ENCODE results near the gene RNH1. TPM values are rescaled to one million over a fixed set of nuclear protein-coding genes. Genes with fewer than 3 reads are reported as not detected.
A peak's percentile ranks its signal among the peaks of the same experiment; 100 is the strongest.

Gene RNH1
- total RNA-seq, 4 donors from 2014 or later = 151 to 309 (median 198) TPM

DNA sequence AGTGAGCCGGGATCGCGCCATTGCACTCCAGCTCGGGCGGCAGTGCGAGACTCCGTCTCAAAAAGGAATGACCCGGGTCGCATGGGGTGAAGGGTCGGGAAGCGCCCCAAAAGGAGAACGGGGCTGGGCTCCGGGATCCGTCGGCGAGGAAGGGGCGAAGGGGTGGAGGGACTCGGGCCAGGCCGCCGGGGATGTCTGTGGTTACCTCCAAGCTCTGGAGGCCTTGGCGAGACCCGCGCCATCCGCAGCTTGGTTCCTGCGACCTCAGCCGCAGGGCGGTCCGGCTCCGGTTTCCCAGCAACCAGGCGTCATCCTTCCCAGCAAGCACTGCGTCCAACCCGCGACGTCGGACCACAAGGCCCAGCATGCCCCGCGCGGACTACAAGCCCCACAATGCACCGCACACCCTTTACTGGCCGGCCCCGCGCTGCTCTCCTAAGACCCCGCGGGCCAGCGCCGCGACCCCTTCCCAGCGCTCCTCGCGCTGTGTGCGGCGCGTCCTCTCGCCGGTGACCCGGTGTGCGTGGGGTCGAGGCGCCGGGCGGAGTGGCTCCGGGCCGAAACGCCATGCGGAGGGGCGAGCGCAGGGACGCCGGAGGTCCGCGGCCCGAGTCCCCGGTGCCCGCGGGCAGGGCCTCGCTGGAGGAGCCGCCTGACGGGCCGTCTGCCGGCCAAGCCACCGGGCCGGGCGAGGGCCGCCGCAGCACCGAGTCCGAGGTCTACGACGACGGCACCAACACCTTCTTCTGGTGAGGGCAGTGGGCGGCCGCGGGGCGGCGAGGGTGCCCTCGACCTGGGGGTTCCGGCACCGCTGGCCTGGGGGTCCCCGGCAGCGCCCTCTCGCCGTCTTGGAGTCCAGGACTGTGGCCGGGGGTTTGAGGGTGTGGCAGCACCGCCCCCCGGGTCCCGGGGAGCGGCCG is 56.9 kb downstream of the RNH1 start, which contains the start of gene PTDSS2:
TSS of gene PTDSS2 (plus strand) at position 391 of the 920 bp plus-strand sequence. CDS start at position 568, 177 bp downstream.
- Histone ChIP-seq H3K27ac (peak within 1 kb of the TSS; percentile 92 to 98 (median 95)), H3K27me3 (no peaks in the 10 kb centered on the region), H3K4me1 (peaks cover 19 to 51% (median 35%) of the 10 kb centered on the region in 4 donors), H3K9me3 (no peaks in the 10 kb centered on the region), H3K4me3 (peak within 1 kb of the TSS; percentile 76 to 99 (median 94)), H3K36me3 (no peaks in the 10 kb centered on the region)
- intact Hi-C loops (cut with DNase I; ENCODE audit: low total_unique reads) (loop anchor here (10.0 kb wide), 2 partner anchors 55 to 75 kb away; partner anchors contain the start of gene RNH1), in situ Hi-C loops (cut with MboI; ENCODE audit: low pct_ligation_motif_present in 1 of 4, low pct_unique_long_range_greater_than_20kb in 1 of 4, low sequenced_read_pairs in 3 of 4) (loop anchor here in 1 of 4 donors (10.0 kb wide), 1 partner anchor 45 kb away; no protein-coding TSS in a partner anchor)
- WGBS, 2 donors (ENCODE audit: low coverage in 1 of 2) = 1% methylated on average over 59 of the region's 108 CpGs; no CpG with 5 or more reads in 1 of the 2 donors
- TF ChIP-seq POLR2AphosphoS5 (IDR thresholded peaks at IDR 0.05) = peak; percentile 91 to 92 (median 91)
- peak; percentile 75 for TF ChIP-seq POLR2A (IDR thresholded peaks at IDR 0.05)
- no peak for TF ChIP-seq EP300 (IDR thresholded peaks at IDR 0.05; ENCODE audit: low read depth)
- no peak for TF ChIP-seq CTCF (IDR thresholded peaks at IDR 0.05)
- DNase-seq = peak; percentile 97

GRCh38 chr11:447923-448731 is 58.9 kb downstream of the RNH1 start:
- intact Hi-C loops (cut with DNase I; ENCODE audit: low total_unique reads) (loop anchor here (10.0 kb wide), 1 partner anchor 73 kb away; no protein-coding TSS in a partner anchor), in situ Hi-C loops (cut with MboI; ENCODE audit: low pct_ligation_motif_present in 1 of 4, low pct_unique_long_range_greater_than_20kb in 1 of 4, low sequenced_read_pairs in 3 of 4) (no loop called here)
- peak; percentile 97 for DNase-seq
- Histone ChIP-seq H3K27ac (peak overlapping the region; percentile 92 to 98 (median 95)), H3K27me3 (no peaks in the 10 kb centered on the region), H3K4me3 (peak overlapping the region; percentile 36 to 73 (median 57)), H3K9me3 (no peaks in the 10 kb centered on the region), H3K4me1 (peaks cover 25 to 68% (median 54%) of the 10 kb centered on the region in 4 donors), H3K36me3 (no peaks in the 10 kb centered on the region)
- 3% methylated on average over 8 to 36 of the region's 55 CpGs for WGBS, 2 donors (ENCODE audit: low coverage in 1 of 2)
- peak; percentile 76 to 98 (median 86) for TF ChIP-seq CTCF (IDR thresholded peaks at IDR 0.05)
- TF ChIP-seq POLR2AphosphoS5 (IDR thresholded peaks at IDR 0.05) = peak; percentile 89 to 93 (median 92)
- TF ChIP-seq POLR2A (IDR thresholded peaks at IDR 0.05) = peak; percentile 76
- TF ChIP-seq EP300 (IDR thresholded peaks at IDR 0.05; ENCODE audit: low read depth) = peak; percentile 7

GRCh38 chr11:446891-447290 is 60.2 kb downstream of the RNH1 start:
- WGBS, 2 donors (ENCODE audit: low coverage in 1 of 2) = 55 to 69% methylated on average over 3 to 7 of the region's 7 CpGs
- Histone ChIP-seq H3K36me3 (no peaks in the 10 kb centered on the region), H3K4me1 (peaks cover 25 to 75% (median 58%) of the 10 kb centered on the region in 4 donors), H3K9me3 (no peaks in the 10 kb centered on the region), H3K27ac (peak overlapping the region; percentile 80 to 98 (median 95)), H3K4me3 (no peak overlapping the region), H3K27me3 (peaks cover 9% of the 10 kb centered on the region)
- no peak for TF ChIP-seq POLR2A (IDR thresholded peaks at IDR 0.05)
- no peak for TF ChIP-seq POLR2AphosphoS5 (IDR thresholded peaks at IDR 0.05)
- no peak for TF ChIP-seq EP300 (IDR thresholded peaks at IDR 0.05; ENCODE audit: low read depth)
- TF ChIP-seq CTCF (IDR thresholded peaks at IDR 0.05) = no peak
- intact Hi-C loops (cut with DNase I; ENCODE audit: low total_unique reads) (loop anchor here (10.0 kb wide), 1 partner anchor 72 kb away; no protein-coding TSS in a partner anchor), in situ Hi-C loops (cut with MboI; ENCODE audit: low pct_ligation_motif_present in 1 of 4, low pct_unique_long_range_greater_than_20kb in 1 of 4, low sequenced_read_pairs in 3 of 4) (no loop called here)
- peak; percentile 55 for DNase-seq
